Stimulated activated CD4-positive, alpha-beta T cell treated with anti-CD3 and anti-CD28 coated beads, TNF-alpha, amount 100 ng/mL, for 1 hour (primary cell): ENCODE results near the gene TMEM72.

Experiments used
- DNase-seq, 3 donors: peaks; one replicate each; pipeline ENCODE4 v3.0.0-alpha.2; 2020; ENCODE audit warnings: low read depth in 3 of 3, low spot score in 1 of 3

TMEM72 gene

DNA sequence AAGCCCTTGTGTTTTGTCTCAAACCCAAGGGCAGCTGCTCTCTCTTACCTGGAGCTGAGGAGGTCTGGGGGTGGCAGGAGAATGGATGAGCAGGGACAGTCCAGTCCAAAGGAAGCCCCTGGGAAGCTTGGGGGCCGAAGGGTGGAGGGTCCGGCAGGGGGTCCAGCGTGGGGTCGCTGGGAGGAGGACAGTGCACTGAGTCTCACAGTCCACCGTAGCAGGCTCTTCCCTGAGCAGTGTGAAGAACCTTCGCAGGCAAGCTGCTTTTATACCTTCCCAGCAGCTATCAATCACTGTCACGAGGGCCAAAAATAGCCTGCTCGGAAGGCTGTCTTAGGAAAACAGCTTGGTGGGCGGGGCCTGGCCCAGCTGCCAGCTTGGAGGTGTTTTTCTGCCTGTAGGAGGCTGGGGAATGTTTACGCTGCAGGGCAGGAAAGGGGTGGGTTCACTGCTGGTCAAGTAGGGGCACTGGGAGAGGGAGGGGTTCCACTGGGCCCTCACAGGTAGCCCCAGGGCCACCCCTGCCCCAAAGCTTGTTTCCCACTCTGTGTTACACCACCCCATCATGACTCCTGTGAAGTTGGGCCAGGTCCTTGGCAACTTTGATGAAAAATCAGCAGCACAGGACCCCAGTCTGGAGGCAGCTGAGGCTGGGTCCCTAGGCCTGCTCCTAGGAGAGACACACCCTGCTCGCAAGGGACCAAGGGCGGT is 67.6 kb downstream of the TMEM72 start, which contains the start of gene DEPP1:
TSS of gene DEPP1 (minus strand) at position 240 of the 711 bp plus-strand sequence. CDS start 779 bp downstream, outside the sequence.
- DNase-seq, result no peak

DNA sequence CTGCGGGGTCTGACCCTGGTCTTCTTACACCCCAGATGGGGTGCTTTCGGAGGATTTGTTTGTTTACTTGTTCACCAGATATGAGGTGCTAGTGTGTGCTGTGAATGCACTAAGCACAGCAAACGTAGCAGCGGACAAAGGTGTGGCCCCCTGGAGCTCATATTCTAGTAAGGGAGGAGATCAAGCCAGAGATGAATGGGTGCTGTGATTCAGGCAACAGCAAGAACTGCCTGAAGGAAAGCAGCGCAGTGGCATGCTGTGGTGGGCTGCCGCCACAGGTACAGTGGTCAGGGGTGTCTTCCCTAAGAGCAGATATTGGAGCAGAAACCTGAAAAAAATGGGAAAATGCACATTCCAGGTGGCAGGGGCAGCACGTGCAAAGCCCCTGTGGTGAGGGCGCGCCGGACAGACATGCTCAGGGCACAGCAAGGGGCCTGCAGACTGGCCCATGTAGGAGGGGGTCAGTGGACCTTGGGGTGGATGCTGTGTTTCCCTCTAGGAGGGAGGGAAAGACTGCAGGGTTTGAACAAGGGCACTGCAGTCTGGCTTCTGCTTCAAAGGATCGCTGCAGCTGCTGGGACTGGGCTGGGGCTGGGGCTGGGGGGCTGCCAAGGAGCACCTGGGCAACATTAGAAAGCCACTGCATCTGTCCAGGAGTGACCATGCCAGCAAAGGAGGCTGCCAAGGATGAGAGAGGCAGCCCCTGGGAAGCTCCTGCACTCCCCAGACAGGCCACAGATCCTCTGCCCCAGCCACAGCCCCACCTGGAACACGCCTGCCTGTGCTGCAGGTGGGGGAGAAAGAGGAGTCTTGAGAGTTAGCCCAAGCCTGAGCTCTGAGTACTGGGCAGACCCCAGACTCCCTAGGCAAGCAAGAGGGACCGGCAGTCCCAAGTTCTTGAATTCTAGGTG is 68.4 kb downstream of the TMEM72 start:
- DNase-seq, result no peak

DNA sequence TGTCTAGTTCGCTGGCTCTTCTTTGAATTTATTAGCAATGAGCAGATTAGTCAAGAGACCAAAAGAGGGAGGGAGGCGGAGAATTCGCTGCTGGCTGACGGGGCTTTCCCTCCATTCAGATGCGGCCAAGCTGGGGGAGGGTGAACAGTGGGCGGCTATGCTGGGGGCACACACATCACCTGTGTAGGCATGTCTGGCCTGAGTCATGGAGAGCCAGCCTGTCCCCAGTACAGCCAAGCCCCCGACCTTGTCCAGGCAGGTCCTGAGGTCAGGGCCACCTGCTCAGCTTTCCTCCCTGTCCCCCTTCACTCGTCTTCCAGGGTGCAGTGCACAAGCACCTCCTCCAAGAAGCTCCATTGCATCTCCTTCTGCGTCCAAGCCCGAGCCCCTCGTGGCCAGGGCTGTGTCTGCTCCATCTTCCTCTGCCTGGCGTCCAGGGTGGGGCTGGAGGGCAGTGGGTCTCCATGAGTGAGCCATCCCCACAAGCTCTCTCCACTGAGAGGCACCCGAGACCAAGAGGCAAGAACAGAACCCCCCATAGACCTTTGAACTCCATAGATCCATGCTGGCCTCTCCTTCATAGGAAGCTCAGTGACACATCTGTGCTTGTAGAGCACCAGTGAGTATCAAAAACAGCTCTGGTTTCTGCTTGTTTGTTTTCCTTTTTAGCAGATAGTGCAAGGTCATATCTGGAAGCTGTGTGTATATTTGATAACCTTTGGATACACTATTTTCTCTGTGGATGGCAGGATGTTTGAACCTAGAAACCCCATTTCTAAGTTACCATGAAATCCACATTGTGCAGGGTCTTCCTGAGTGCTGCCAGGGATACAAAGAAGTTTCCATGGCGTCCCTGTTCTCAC is 69.4 kb downstream of the TMEM72 start:
- no peak for DNase-seq

DNA sequence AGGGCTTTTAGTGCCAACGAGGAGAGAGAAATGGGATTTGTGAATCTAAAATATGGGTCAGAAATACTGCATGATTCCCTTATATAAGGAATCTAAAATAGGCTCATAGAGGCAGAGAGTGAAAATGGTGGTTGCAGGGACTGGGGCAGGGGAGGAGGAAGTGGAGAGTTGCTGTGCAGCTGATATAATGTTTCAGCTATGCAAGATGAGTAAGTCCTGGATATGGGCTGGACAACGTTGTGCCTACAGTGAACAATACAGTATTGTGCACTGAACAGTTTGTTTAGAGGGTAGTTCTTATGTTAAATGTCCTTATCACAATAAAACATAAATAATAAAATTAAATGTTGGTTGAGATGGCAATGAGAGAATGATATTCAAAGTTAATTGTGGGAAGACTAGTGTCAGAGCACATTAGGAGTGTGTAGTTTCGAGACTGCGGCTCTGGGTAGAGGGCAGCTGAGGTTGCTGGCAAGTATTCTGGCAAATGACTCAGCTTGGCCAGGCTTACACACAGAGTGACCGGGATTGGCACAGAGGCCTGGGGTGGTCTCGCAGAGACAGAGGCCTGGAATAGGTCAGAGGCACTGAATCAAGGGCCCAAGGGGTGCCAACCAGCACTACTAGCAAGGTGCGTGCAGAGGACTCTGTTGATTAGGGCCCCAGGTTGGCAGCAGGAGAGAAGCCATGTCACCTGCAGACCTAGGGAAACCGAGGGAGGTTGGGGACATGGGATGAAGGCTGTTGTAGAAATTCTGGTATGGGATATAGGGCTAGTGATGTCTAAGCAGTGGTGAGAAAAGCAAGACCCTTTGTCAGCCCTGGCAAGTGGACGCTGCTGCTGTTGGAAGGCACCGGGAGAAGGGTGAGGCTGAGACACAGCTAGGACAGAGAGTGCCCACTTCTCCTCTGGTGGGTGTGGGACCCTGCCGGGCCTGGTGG is 70.3 kb downstream of the TMEM72 start:
- DNase-seq, result no peak

DNA sequence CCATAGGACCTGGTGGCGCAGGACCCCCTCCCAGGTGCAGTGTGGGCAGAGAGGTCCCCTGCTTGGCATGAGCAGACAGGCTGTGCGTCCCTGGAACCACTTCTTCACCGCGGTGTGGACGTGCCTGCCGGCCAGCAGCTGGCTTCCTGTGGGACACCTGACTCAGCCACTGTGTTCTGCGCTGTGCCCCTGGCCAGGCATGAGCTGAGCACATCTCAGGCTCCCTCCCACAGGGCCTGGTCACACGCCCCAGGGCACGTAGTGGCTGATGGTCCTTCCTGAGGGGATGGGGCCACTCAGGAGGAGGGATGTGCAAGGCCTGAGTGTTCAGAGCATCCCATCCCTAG is 71.0 kb downstream of the TMEM72 start:
- no peak for DNase-seq

DNA sequence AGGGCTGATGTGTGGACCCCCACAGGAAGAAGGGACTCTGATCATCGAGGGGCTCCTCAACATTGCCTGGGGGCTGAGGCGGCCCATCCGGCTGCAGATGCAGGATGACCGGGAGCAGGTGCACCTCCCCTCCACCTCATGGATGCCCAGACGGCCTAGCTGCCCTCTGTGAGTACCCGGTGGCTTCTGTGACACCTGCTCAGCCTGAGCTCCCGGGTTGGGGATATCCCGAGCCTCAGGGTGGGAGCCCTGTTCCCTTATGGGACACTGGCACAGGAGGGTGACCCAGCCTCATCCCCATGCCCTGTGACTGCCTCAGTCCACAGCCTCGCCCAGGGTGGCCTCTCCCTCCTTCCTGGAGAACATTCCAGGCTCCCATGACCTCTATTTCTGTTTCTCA is 71.4 kb downstream of the TMEM72 start:
- DNase-seq, result no peak

DNA sequence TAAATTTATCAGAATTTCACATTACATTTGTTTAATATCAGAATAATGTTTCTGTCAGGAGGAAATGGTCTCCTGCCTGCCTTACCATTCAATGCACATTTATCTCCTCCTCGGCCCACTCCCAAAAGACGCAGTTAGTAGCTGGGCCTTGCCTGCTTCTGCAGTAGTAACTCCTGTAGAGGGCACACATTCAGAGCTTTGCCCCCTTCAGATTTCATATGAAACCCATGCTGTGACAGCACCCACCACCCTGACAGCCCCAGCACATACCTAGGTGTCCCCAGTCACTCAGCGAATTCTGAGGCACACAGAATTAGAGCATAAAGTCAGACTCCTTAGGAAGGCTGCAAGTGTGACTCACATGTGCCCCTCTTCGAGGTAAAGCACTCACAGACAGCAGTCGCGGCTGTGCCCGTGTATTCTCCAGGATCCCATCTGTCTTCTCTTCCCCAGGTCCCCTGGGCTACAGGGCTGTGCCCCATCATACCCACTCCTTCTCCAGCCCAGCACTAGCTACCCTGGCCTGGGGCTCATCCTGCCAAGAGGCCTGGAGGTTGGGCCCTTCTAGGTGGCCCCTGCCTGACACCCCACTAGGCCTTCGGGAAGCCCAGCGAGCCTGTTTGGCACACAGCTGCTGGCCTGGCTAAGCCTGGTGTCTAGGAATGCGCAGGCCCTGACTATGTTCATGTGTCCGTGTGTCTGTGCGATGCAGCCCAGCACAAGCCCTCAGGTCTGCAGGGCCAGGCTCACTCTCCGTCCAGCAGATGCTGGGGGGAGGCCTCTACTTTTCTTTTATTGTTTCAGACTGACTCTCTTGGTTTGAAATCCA is 72.1 kb downstream of the TMEM72 start:
- DNase-seq, result no peak

DNA sequence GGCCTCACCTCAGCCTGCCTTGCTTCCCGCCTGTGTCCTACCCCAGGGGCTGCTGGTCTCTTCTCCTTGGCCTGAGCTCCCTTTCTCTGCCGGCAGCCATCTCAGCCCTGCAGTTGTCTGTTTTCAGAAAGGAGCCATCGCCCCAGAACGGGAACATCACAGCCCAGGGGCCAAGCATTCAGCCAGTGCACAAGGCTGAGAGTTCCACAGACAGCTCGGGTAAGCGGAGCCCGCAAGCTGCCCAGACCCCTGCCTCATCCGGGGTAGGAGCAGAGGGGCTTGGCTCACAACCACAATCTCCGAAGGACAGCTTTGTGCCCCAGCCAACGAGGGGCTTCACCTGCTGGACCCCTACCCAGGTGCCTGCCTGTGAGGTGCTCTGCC is 72.8 kb downstream of the TMEM72 start:
- no peak for DNase-seq

DNA sequence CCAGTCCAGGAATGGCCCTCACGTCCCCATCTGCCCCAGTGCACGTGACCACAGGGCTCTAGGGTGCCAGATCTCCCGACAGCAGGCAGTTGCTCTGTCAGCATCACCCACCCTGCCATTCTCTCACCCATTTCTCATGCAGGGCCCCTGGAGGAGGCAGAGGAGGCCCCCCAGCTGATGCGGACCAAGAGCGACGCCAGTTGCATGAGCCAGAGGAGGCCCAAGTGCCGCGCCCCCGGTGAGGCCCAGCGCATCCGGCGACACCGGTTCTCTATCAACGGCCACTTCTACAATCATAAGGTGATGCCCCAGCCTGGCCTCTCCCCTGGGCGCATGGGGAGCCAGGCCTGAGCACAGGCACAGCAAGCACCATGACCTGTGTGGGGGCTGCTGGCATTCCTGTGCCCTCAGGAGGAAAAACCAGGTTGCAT is 73.5 kb downstream of the TMEM72 start:
- no peak for DNase-seq

DNA sequence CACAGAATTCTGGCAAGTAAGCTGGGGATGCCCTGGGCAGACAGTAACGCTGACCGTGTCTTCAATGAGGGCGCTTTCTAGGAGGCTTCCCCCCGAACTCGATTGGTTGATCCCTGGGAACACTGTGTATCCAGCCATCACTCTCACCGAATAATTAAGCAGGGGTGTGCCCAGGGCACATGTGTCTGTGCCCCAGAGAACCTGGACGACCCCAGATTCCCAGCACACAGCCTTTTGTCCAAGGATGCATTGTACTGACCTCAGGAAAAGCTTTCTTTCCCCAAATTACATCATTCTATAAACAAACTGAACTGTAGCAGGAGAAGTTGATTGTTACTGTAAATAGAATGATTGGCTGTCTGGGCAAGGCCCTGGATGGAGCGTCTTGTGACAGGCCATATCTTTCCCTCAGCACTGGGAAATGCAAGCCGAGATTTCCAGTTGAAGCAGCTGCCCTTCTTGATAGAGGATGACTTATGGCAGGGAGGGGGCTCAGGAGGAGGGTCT is 74.1 kb downstream of the TMEM72 start:
- DNase-seq, result no peak

DNA sequence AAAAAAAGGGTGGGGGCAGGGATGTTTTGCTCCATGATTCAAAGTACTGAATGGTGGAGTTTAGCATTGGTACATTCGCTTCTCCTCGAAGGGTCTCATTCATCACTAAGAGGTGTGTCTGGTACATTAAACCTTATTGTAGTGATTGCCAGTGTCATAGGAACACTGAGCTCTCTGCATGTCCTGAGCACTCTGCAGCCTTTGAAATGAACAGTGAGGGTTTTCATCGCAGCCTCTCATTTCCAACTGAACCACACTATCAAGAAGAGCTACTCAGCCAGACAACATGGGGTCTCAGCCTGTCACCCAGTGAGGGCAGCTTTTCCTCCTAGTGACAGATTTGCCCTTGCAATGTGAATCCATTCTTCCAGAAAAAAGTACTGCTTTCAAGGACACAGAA is 75.0 kb downstream of the TMEM72 start:
- no peak for DNase-seq
